ENCODE results near the gene CSF3.

GRCh38 chr17:40025991-40026815 is 11.0 kb downstream of the CSF3 start:
- TF ChIP-seq POLR2A (IDR thresholded peaks at IDR 0.05; ENCODE audit: low read length), result no peak
- TF ChIP-seq GATA1 (IDR thresholded peaks at IDR 0.05; ENCODE audit: low read depth, low read length), result no peak

Data from erythroblast (primary cell).